Peyer's patch (tissue), 4 donors: ENCODE measurements around the gene IRAK1.

Source experiments
- POLR2A ChIP-seq, 2 donors: fragments of 450-650 bp; IDR thresholded peaks; one replicate each; pipeline ENCODE4 v1.5.1; 2017; ENCODE audit warnings: antibody characterized with exemption in 2 of 2, mild to moderate bottlenecking in 2 of 2, moderate library complexity in 2 of 2
- TF ChIP-seq, protein P1 (sequence below), 6 experiments: fragments of 450-650 bp in 4 of 6; fragments of 200-600 bp in 2 of 6; sonication (generic) in 1 of 6; IDR thresholded peaks; one replicate each; pipeline ENCODE4 v1.5.1; 2017 to 2019; ENCODE audit warnings: antibody characterized with exemption in 6 of 6, mild to moderate bottlenecking in 3 of 6, moderate library complexity in 1 of 6

- TF ChIP-seq, protein P1, sequence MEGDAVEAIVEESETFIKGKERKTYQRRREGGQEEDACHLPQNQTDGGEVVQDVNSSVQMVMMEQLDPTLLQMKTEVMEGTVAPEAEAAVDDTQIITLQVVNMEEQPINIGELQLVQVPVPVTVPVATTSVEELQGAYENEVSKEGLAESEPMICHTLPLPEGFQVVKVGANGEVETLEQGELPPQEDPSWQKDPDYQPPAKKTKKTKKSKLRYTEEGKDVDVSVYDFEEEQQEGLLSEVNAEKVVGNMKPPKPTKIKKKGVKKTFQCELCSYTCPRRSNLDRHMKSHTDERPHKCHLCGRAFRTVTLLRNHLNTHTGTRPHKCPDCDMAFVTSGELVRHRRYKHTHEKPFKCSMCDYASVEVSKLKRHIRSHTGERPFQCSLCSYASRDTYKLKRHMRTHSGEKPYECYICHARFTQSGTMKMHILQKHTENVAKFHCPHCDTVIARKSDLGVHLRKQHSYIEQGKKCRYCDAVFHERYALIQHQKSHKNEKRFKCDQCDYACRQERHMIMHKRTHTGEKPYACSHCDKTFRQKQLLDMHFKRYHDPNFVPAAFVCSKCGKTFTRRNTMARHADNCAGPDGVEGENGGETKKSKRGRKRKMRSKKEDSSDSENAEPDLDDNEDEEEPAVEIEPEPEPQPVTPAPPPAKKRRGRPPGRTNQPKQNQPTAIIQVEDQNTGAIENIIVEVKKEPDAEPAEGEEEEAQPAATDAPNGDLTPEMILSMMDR (IDR thresholded peaks at IDR 0.05): no peak
- no peak for TF ChIP-seq POLR2A (IDR thresholded peaks at IDR 0.05)
Observed at GRCh38 chrX:154040307-154040756, 20.6 kb upstream of the IRAK1 start.
